OCI-LY1 (cell line): Measurements from ENCODE around the gene COA6.

ENCODE experiments used
- EZH2 ChIP-seq: fragments of 200-600 bp; sonication (generic), shearing (Covaris generic); IDR thresholded peaks from 2 replicates; pipeline ENCODE4 v1.8.0; 2017; ENCODE audit warnings: borderline replicate concordance, mixed run types, mild to moderate bottlenecking, antibody characterized with exemption, low read length, moderate library complexity, mixed read lengths
- TF ChIP-seq, protein P1 (sequence below): fragments of 200-600 bp; sonication (generic), shearing (Covaris generic); IDR thresholded peaks from 2 replicates; pipeline ENCODE4 v1.5.1; 2017; ENCODE audit warnings: mild to moderate bottlenecking, antibody characterized with exemption, low read length, moderate library complexity, mixed read lengths

DNA sequence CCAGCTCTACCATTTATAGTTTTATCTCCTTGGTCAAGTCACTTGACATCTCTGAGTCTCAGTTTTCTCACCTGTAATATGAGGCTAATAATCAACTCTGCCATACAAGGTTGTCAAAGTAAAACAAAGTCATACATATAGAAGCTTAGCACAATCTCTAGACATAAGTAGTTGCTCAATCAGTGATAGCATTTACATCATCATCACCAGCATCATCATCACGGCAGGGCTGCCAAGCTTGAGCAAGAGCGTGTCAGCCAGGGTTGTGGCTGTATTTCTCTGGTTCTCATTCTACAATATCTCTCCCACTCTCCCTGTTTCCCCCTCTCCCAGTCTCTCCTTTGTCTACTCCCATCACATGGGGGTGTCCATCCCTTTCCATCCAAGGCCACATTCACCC is 41.7 kb upstream of the COA6 start:
- TF ChIP-seq, protein P1, sequence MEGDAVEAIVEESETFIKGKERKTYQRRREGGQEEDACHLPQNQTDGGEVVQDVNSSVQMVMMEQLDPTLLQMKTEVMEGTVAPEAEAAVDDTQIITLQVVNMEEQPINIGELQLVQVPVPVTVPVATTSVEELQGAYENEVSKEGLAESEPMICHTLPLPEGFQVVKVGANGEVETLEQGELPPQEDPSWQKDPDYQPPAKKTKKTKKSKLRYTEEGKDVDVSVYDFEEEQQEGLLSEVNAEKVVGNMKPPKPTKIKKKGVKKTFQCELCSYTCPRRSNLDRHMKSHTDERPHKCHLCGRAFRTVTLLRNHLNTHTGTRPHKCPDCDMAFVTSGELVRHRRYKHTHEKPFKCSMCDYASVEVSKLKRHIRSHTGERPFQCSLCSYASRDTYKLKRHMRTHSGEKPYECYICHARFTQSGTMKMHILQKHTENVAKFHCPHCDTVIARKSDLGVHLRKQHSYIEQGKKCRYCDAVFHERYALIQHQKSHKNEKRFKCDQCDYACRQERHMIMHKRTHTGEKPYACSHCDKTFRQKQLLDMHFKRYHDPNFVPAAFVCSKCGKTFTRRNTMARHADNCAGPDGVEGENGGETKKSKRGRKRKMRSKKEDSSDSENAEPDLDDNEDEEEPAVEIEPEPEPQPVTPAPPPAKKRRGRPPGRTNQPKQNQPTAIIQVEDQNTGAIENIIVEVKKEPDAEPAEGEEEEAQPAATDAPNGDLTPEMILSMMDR = no peak
- no peak for TF ChIP-seq EZH2
